Measurements from ENCODE around the gene TATDN3. TPM values are rescaled to one million over a fixed set of nuclear protein-coding genes. Genes with fewer than 3 reads are reported as not detected.

Gene TATDN3
- total and polyA plus RNA-seq, 9 of the 15 experiments (the other 6 are each of a cell fraction or from before 2014, with no cell fraction given) = 18.3 to 79.9 (median 28.2) TPM

GRCh38 chr1:212791676-212792395 is at the start of gene TATDN3, which contains the start of gene NSL1 (continued):
- TF ChIP-seq RAD51 (IDR thresholded peaks at IDR 0.05; ENCODE audit: borderline replicate concordance, low read depth) = no peak
- TF ChIP-seq GTF2F1 (IDR thresholded peaks at IDR 0.05; ENCODE audit: low read depth, low read length) = peak; percentile 96
- TF ChIP-seq HMGN3 (IDR thresholded peaks at IDR 0.05; ENCODE audit: borderline replicate concordance, extremely low read depth, insufficient read length, low read depth, low read length) = peak; percentile 98
- peak; percentile 53; the same call in 1 of the 2 replicates for TF ChIP-seq CHCHD3 (CRISPR knock-in tag; IDR thresholded peaks at IDR 0.05)
- TF ChIP-seq TEAD1 (CRISPR knock-in tag; IDR thresholded peaks at IDR 0.05) = peak; percentile 70 to 95; a peak in 3 of 4 replicates
- peak; percentile 26 for TF ChIP-seq POLR3A (IDR thresholded peaks at IDR 0.05; ENCODE audit: borderline replicate concordance, extremely low read depth, insufficient read depth, insufficient read length)
- peak; percentile 81; the same call in 1 of the 2 replicates for TF ChIP-seq THAP7 (CRISPR knock-in tag; IDR thresholded peaks at IDR 0.05)
- no peak for TF ChIP-seq NELFE (IDR thresholded peaks at IDR 0.05; ENCODE audit: insufficient read depth, insufficient read length)
- TF ChIP-seq TFE3 (CRISPR knock-in tag; IDR thresholded peaks at IDR 0.05) = no peak
- TF ChIP-seq ID3 (CRISPR knock-in tag; IDR thresholded peaks at IDR 0.05) = no peak
- peak; percentile 91; the same call in 1 of the 2 replicates for TF ChIP-seq ID3 (tag; IDR thresholded peaks at IDR 0.05)
- TF ChIP-seq HEY1 (CRISPR knock-in tag; IDR thresholded peaks at IDR 0.05; ENCODE audit: borderline replicate concordance) = 0 out of 2 replicates have a peak, but pooled peaks have one; percentile 20
- peak; percentile 96 for TF ChIP-seq KLF13 (tag; IDR thresholded peaks at IDR 0.05; ENCODE audit: borderline replicate concordance, low read depth)
- TF ChIP-seq TARDBP (IDR thresholded peaks at IDR 0.05) = peak; percentile 84; the same call in 1 of the 2 replicates
- TF ChIP-seq KAT8 (IDR thresholded peaks at IDR 0.05; ENCODE audit: low read depth) = no peak
- no peak for TF ChIP-seq ZNF449 (CRISPR knock-in tag; IDR thresholded peaks at IDR 0.05)
- TF ChIP-seq CEBPZ (IDR thresholded peaks at IDR 0.05; ENCODE audit: borderline replicate concordance, low read depth, low read length) = no peak
- TF ChIP-seq ZNF778 (CRISPR knock-in tag; IDR thresholded peaks at IDR 0.05) = no peak
